ENCODE data around the gene NAP1L4.

The NAP1L4 gene, protein sequence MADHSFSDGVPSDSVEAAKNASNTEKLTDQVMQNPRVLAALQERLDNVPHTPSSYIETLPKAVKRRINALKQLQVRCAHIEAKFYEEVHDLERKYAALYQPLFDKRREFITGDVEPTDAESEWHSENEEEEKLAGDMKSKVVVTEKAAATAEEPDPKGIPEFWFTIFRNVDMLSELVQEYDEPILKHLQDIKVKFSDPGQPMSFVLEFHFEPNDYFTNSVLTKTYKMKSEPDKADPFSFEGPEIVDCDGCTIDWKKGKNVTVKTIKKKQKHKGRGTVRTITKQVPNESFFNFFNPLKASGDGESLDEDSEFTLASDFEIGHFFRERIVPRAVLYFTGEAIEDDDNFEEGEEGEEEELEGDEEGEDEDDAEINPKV
- 149 to 203 (median 173) reads per million in 3 donors for total RNA-seq

DNA sequence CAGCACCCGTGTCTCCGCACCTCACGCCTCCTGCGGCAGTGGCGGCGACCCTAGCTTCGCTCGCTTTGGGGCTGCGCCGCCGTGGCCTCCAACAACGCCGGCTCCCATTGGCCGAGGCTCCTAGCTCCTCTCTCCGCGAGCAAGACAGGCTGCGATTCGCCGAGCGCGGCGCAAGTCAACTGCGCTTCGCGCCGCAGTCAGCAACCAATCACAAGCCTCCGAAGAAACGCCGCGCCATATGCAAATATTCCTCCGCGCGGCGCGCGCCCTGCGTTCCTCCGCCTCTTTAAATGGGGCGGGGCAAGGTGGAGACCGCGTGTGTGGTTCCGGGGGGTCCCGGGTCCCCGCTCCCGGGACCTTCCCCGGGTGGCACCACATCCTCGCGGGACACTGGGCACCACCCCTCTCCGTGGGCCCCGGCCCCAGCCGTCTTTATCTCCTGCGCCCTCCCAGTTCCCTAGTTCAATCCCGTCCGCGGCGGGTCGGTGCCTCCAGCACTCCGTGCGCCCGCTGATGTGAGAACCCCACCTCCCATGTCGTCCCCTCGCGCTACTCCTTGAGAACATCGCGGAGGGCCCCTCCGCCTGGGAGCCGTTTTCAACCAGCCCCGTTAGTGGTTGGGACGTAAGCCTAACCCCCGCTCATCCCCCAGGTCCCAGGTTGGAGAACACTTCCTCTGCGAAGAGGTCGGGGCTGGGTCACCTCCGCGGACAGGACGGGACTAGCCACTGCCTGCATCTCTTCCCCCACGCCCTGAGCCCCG lies at the start of gene NAP1L4:
TSS of gene NAP1L4 (minus strand) at position 96 of the 763 bp plus-strand sequence. CDS start 13,109 bp downstream, outside the sequence.
- H3K36me3 ChIP-seq (ENCODE audit: control insufficient read depth, insufficient read depth, low read length), result no peaks in the 10 kb centered on the region
- peak within 1 kb of the TSS; percentile 85 for H3K4me3 ChIP-seq (ENCODE audit: insufficient read depth, low read depth, low read length, poor library complexity, severe bottlenecking)
- peak; percentile 91 to 95 (median 94) for DNase-seq
- no peaks in the 10 kb centered on the region for H3K9me3 ChIP-seq (ENCODE audit: control insufficient read depth, low read length)
- peak within 1 kb of the TSS; percentile 81 for H3K27ac ChIP-seq (ENCODE audit: insufficient read depth, low read length, poor library complexity, severe bottlenecking)
- H3K27me3 ChIP-seq (replicated peaks; ENCODE audit: control insufficient read depth, insufficient read depth, low read length, poor library complexity, severe bottlenecking), result no peaks in the 10 kb centered on the region
- H3K4me1 ChIP-seq (ENCODE audit: control insufficient read depth, insufficient read depth, low read length, poor library complexity, severe bottlenecking), result peaks cover 6% of the 10 kb centered on the region

DNA sequence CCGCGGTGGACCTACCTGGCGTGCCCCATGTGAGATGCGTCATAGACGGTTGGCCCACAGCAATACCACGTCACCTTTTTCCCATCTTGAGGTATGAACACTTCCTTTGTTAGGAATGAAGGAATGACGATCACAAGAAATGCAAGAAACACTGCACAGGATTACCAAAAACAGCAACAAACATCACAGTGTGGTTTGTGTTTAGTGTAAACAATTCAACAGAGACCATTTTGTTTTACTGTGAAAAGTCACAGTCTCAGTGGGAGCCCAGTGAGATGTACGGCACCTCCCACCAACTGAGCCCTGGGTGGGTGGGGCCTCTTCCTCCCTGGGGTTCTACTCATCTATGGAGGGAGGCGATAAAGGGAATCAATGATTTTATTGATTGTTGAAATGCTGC lies 48.8 kb upstream of the NAP1L4 start:
- no peak for DNase-seq
- Histone ChIP-seq H3K27me3 (replicated peaks; ENCODE audit: control insufficient read depth, insufficient read depth, low read length, poor library complexity, severe bottlenecking) (no peaks in the 10 kb centered on the region), H3K36me3 (ENCODE audit: control insufficient read depth, insufficient read depth, low read length) (peaks cover 68% of the 10 kb centered on the region), H3K27ac (ENCODE audit: insufficient read depth, low read length, poor library complexity, severe bottlenecking) (no peak overlapping the region), H3K9me3 (ENCODE audit: control insufficient read depth, low read length) (no peaks in the 10 kb centered on the region), H3K4me3 (ENCODE audit: insufficient read depth, low read depth, low read length, poor library complexity, severe bottlenecking) (no peak overlapping the region), H3K4me1 (ENCODE audit: control insufficient read depth, insufficient read depth, low read length, poor library complexity, severe bottlenecking) (peaks cover 3% of the 10 kb centered on the region)

DNA sequence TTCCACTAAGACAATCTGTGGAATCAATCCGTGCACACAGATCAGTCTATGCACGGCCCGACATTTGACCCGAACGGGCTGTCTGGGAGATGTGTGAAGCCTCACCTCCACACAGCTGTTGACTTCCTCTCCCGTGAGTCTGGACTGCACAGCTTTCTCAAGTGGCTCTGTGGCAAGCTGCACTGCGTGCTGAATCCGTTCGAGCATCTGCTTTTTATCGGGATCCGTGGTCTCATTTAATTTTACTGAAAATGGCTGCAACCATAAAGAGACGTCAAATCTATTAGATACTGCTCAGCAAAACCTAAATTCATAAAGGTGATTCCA lies 45.8 kb upstream of the NAP1L4 start:
- H3K27me3 ChIP-seq (replicated peaks; ENCODE audit: control insufficient read depth, insufficient read depth, low read length, poor library complexity, severe bottlenecking), result no peaks in the 10 kb centered on the region
- no peak overlapping the region for H3K4me3 ChIP-seq (ENCODE audit: insufficient read depth, low read depth, low read length, poor library complexity, severe bottlenecking)
- DNase-seq, result no peak
- no peak overlapping the region for H3K27ac ChIP-seq (ENCODE audit: insufficient read depth, low read length, poor library complexity, severe bottlenecking)
- H3K4me1 ChIP-seq (ENCODE audit: control insufficient read depth, insufficient read depth, low read length, poor library complexity, severe bottlenecking), result peaks cover 3% of the 10 kb centered on the region
- H3K36me3 ChIP-seq (ENCODE audit: control insufficient read depth, insufficient read depth, low read length), result peaks cover 70% of the 10 kb centered on the region
- H3K9me3 ChIP-seq (ENCODE audit: control insufficient read depth, low read length), result no peaks in the 10 kb centered on the region

DNA sequence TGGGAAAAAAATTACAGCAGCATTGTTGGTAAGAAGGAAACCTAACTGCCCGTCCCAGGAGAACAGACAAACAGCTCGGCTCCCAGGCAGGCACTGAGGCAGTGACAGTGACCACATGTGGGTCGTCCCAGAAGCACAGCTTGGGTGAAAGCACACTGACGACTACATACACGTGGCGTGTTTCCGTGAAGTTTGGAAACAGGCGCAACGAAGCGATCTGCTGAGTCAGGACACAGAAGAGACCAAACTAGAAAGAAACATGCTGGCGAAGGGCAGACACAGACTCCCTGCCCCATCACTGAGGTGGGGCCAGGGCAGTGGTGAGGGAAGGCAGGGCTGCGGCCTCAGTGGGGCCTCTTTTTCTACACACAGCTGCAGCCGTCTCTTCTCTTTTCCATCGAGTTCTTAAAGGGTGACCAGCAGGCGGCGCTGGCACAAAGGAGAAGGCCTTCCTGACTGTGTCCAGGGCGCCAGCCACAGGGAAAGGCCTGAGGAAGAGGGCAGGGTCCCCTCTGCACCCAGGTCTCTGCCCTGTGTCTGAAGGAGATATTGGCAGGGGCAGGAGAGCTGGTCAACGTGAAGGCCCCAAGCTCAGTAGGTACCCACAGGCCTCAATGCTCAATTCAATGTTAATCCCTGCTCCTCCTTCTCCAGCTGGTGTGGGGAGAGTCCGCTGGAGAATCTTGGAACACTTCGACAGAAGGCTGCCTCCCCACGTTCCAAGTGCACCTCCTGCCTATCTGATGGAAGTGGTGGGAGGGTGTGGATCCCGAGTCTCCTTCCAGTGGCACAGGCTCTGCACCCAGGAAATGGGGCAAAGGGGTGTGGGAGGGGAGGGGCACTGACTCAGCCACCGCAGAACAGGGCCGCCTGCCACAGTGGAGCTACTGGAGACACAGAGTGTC lies 45.2 kb upstream of the NAP1L4 start:
- no peaks in the 10 kb centered on the region for H3K27me3 ChIP-seq (replicated peaks; ENCODE audit: control insufficient read depth, insufficient read depth, low read length, poor library complexity, severe bottlenecking)
- DNase-seq, result peak; percentile 17 to 34 (median 28)
- peaks cover 73% of the 10 kb centered on the region for H3K36me3 ChIP-seq (ENCODE audit: control insufficient read depth, insufficient read depth, low read length)
- H3K9me3 ChIP-seq (ENCODE audit: control insufficient read depth, low read length), result no peaks in the 10 kb centered on the region
- no peak overlapping the region for H3K27ac ChIP-seq (ENCODE audit: insufficient read depth, low read length, poor library complexity, severe bottlenecking)
- H3K4me3 ChIP-seq (ENCODE audit: insufficient read depth, low read depth, low read length, poor library complexity, severe bottlenecking), result no peak overlapping the region
- H3K4me1 ChIP-seq (ENCODE audit: control insufficient read depth, insufficient read depth, low read length, poor library complexity, severe bottlenecking), result peaks cover 3% of the 10 kb centered on the region

DNA sequence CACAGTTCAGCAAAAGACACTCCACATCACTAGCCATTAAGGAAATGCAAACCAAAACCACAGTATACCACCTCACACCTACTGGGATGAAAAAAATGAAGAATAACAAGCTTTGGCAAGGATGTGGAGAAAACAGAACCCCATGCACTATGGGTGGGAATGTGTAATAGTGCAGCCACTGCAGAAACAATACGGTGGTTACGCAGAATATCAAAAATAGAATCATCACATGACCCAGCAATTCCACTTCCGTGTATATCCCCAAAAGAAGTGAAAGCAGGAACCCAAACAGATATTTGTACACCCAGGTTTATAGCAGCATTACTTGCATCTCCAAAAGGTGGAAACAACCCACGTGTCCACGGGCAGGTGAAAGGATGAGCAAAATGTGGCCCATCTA lies 44.3 kb upstream of the NAP1L4 start:
- H3K4me3 ChIP-seq (ENCODE audit: insufficient read depth, low read depth, low read length, poor library complexity, severe bottlenecking), result no peak overlapping the region
- H3K9me3 ChIP-seq (ENCODE audit: control insufficient read depth, low read length), result no peaks in the 10 kb centered on the region
- no peak for DNase-seq
- no peaks in the 10 kb centered on the region for H3K27me3 ChIP-seq (replicated peaks; ENCODE audit: control insufficient read depth, insufficient read depth, low read length, poor library complexity, severe bottlenecking)
- H3K4me1 ChIP-seq (ENCODE audit: control insufficient read depth, insufficient read depth, low read length, poor library complexity, severe bottlenecking), result peaks cover 3% of the 10 kb centered on the region
- H3K36me3 ChIP-seq (ENCODE audit: control insufficient read depth, insufficient read depth, low read length), result peaks cover 67% of the 10 kb centered on the region
- H3K27ac ChIP-seq (ENCODE audit: insufficient read depth, low read length, poor library complexity, severe bottlenecking), result no peak overlapping the region

DNA sequence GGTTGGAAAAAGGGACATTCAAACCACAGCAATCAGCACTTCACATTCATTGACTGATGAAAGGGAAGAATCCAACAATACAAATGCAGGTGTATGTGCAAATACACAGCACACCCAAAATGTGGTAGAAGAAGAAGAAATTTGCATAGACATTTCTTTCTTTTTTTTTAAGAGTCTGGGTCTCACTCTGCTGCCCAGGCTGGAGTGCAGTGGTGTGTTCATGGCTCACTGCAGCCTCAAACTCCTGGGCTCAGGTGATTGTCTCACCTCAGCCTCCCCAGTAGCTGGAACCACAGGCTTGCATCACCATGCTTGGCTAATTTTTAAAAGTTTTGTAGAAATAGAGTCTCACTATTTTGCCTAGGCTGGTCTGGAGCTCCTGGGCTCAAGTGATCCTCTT lies 43.2 kb upstream of the NAP1L4 start:
- no peaks in the 10 kb centered on the region for H3K9me3 ChIP-seq (ENCODE audit: control insufficient read depth, low read length)
- H3K4me3 ChIP-seq (ENCODE audit: insufficient read depth, low read depth, low read length, poor library complexity, severe bottlenecking), result no peak overlapping the region
- H3K27ac ChIP-seq (ENCODE audit: insufficient read depth, low read length, poor library complexity, severe bottlenecking), result no peak overlapping the region
- H3K4me1 ChIP-seq (ENCODE audit: control insufficient read depth, insufficient read depth, low read length, poor library complexity, severe bottlenecking), result peaks cover 3% of the 10 kb centered on the region
- H3K36me3 ChIP-seq (ENCODE audit: control insufficient read depth, insufficient read depth, low read length), result peaks cover 66% of the 10 kb centered on the region
- no peak for DNase-seq
- no peaks in the 10 kb centered on the region for H3K27me3 ChIP-seq (replicated peaks; ENCODE audit: control insufficient read depth, insufficient read depth, low read length, poor library complexity, severe bottlenecking)

DNA sequence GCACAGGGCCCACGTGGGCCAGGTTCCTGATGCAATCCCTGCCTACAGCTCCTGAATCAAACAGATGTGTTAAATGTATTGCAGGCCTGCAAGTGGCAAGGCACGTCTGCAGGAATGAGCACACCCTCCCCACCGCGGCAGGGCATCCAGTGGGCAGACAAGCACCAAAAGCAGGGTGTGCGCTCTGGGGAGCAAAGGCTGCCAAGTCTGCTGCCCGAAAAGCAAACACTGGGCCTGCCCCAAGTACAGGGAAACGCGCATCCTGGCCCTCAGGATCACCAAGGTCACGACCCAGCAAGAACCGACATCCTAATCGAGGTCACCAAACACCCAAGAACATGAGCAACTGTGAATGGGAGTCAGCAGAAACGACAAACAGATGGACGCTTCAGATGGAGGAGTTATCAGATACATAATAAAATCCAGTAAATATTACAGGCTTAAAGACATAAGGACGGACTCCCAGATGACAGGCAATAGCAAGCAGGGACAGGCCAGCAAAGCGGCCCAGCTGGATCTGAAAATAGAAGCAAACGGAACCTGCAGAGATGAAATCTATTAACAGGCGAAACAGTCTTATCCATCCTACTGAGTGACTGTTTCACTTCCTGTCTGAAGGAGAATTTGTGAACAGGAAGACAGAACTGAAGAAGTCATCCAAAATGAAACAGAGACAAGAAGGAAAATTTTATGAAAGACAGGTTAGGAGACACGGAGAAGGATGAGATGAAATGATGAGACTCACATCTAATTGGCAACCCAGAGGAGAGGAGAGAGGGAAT lies 38.4 kb upstream of the NAP1L4 start:
- H3K4me3 ChIP-seq (ENCODE audit: insufficient read depth, low read depth, low read length, poor library complexity, severe bottlenecking), result no peak overlapping the region
- no peaks in the 10 kb centered on the region for H3K27me3 ChIP-seq (replicated peaks; ENCODE audit: control insufficient read depth, insufficient read depth, low read length, poor library complexity, severe bottlenecking)
- DNase-seq, result no peak
- H3K4me1 ChIP-seq (ENCODE audit: control insufficient read depth, insufficient read depth, low read length, poor library complexity, severe bottlenecking), result no peaks in the 10 kb centered on the region
- H3K27ac ChIP-seq (ENCODE audit: insufficient read depth, low read length, poor library complexity, severe bottlenecking), result no peak overlapping the region
- H3K36me3 ChIP-seq (ENCODE audit: control insufficient read depth, insufficient read depth, low read length), result peaks cover 64% of the 10 kb centered on the region
- H3K9me3 ChIP-seq (ENCODE audit: control insufficient read depth, low read length), result no peaks in the 10 kb centered on the region

DNA sequence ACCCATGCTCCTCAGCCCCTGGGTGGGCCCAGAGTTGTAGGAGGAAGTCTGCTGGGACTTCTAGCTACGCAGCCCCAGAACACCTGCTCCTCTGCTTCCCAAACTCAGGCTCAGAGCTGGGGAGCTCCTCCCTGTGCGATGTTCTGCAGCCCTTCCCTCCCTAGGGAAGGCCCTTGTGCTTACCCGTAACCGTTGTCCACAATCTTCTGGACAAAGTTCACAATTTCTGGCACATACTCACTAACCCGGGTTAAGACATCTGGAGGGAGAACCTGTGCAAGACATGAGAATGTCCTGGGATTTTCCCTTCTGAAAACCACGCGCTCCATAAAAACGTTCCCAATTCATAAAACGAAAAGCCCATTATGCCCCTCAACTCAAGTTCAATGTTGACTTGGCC lies 36.7 kb upstream of the NAP1L4 start:
- no peak for DNase-seq
- H3K36me3 ChIP-seq (ENCODE audit: control insufficient read depth, insufficient read depth, low read length), result peaks cover 58% of the 10 kb centered on the region

DNA sequence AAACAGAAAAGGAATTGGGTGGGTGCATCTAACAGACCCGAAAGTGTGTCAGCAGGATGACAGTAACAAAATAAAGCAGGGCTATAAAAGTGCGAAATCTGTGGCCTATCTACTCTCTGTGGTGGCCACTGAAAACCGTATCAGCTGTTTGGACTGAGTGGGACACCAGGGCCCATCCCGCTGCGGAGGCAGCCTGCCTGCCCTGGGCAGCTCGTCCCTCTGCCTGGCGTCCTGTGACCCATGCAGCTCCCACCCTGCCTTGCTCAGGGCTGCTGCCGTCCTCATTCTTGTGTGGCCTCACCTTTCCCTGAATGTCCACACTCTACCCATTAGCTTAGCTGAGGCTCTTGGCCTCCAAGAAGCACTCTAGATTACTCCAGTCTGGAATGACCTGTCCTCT lies 34.7 kb upstream of the NAP1L4 start:
- Histone ChIP-seq H3K27ac (ENCODE audit: insufficient read depth, low read length, poor library complexity, severe bottlenecking) (no peak overlapping the region), H3K36me3 (ENCODE audit: control insufficient read depth, insufficient read depth, low read length) (peaks cover 57% of the 10 kb centered on the region), H3K4me3 (ENCODE audit: insufficient read depth, low read depth, low read length, poor library complexity, severe bottlenecking) (no peak overlapping the region), H3K27me3 (replicated peaks; ENCODE audit: control insufficient read depth, insufficient read depth, low read length, poor library complexity, severe bottlenecking) (no peaks in the 10 kb centered on the region), H3K4me1 (ENCODE audit: control insufficient read depth, insufficient read depth, low read length, poor library complexity, severe bottlenecking) (peaks cover 3% of the 10 kb centered on the region), H3K9me3 (ENCODE audit: control insufficient read depth, low read length) (no peaks in the 10 kb centered on the region)
- no peak for DNase-seq

More for the DNA sequence above, 36.7 kb upstream of the NAP1L4 start:
- Histone ChIP-seq H3K27me3 (replicated peaks; ENCODE audit: control insufficient read depth, insufficient read depth, low read length, poor library complexity, severe bottlenecking) (no peaks in the 10 kb centered on the region), H3K4me1 (ENCODE audit: control insufficient read depth, insufficient read depth, low read length, poor library complexity, severe bottlenecking) (no peaks in the 10 kb centered on the region), H3K9me3 (ENCODE audit: control insufficient read depth, low read length) (no peaks in the 10 kb centered on the region), H3K4me3 (ENCODE audit: insufficient read depth, low read depth, low read length, poor library complexity, severe bottlenecking) (no peak overlapping the region), H3K27ac (ENCODE audit: insufficient read depth, low read length, poor library complexity, severe bottlenecking) (no peak overlapping the region)

Data from effector memory CD4-positive, alpha-beta T cell (primary cell).